GM20431 (cell line): ENCODE measurements around the gene MIPOL1.
"Not testable (repeated sequence)": the region's sequence is repeated elsewhere in the genome, so short reads cannot be mapped to it uniquely, and the experiment has no call there.

Experiments
- in situ Hi-C: fragments of 300-500 bp; cut with MseI, MboI; formaldehyde crosslinking; loops from one replicate; pipeline ENCODE4 v1.15.0; 2020; ENCODE audit warnings: low sequenced_read_pairs; ENCODE audit not compliant: unreplicated experiment

Gene MIPOL1

GRCh38 chr14:37490607-37491006 is 292.9 kb downstream of the MIPOL1 start:
- in situ Hi-C loops, result no loop called here

- in situ Hi-C loops, result no loop called here
Observed at GRCh38 chr14:37491076-37491475, 293.3 kb downstream of the MIPOL1 start.

- in situ Hi-C loops, result no loop called here
Observed at GRCh38 chr14:37493606-37494005, 295.9 kb downstream of the MIPOL1 start.

GRCh38 chr14:37497422-37497821 is 299.7 kb downstream of the MIPOL1 start:
- in situ Hi-C loops, result no loop called here

- in situ Hi-C loops, result no loop called here
Observed at GRCh38 chr14:37501877-37502276, 304.1 kb downstream of the MIPOL1 start.

GRCh38 chr14:37508503-37508902 is 310.8 kb downstream of the MIPOL1 start:
- in situ Hi-C loops, result no loop called here

- in situ Hi-C loops, result no loop called here
Observed at GRCh38 chr14:37512173-37512572, 314.4 kb downstream of the MIPOL1 start.

GRCh38 chr14:37515771-37516170 is 318.0 kb downstream of the MIPOL1 start:
- in situ Hi-C loops, result no loop called here

- in situ Hi-C loops, result no loop called here
Observed at GRCh38 chr14:37526994-37527393, 329.3 kb downstream of the MIPOL1 start.

- in situ Hi-C loops, result no loop called here
Observed at GRCh38 chr14:37539992-37540391, 342.3 kb downstream of the MIPOL1 start.

GRCh38 chr14:37544407-37544806 is 346.7 kb downstream of the MIPOL1 start:
- in situ Hi-C loops, result no loop called here

GRCh38 chr14:37545174-37545573 is 347.4 kb downstream of the MIPOL1 start:
- in situ Hi-C loops, result no loop called here

- in situ Hi-C loops, result no loop called here
Observed at GRCh38 chr14:37546621-37547447, 349.1 kb downstream of the MIPOL1 start.

GRCh38 chr14:37550511-37550910 is 352.8 kb downstream of the MIPOL1 start:
- in situ Hi-C loops, result no loop called here

- in situ Hi-C loops, result no loop called here
Observed at GRCh38 chr14:37551119-37551518, 353.4 kb downstream of the MIPOL1 start.

GRCh38 chr14:37553935-37554550 is 356.3 kb downstream of the MIPOL1 start:
- in situ Hi-C loops, result no loop called here

GRCh38 chr14:37555596-37555995 is 357.9 kb downstream of the MIPOL1 start:
- in situ Hi-C loops, result not testable (repeated sequence)

GRCh38 chr14:37558740-37559139 is 361.0 kb downstream of the MIPOL1 start:
- in situ Hi-C loops, result no loop called here

GRCh38 chr14:37559386-37559785 is 361.6 kb downstream of the MIPOL1 start:
- in situ Hi-C loops, result no loop called here

- in situ Hi-C loops, result no loop called here
Observed at GRCh38 chr14:37563189-37563588, 365.5 kb downstream of the MIPOL1 start.

GRCh38 chr14:37565550-37565949 is 367.8 kb downstream of the MIPOL1 start:
- in situ Hi-C loops, result no loop called here
